ENCODE measurements around the gene PRDX2.
A peak's percentile ranks its signal among the peaks of the same experiment; 100 is the strongest.

Gene PRDX2

DNA sequence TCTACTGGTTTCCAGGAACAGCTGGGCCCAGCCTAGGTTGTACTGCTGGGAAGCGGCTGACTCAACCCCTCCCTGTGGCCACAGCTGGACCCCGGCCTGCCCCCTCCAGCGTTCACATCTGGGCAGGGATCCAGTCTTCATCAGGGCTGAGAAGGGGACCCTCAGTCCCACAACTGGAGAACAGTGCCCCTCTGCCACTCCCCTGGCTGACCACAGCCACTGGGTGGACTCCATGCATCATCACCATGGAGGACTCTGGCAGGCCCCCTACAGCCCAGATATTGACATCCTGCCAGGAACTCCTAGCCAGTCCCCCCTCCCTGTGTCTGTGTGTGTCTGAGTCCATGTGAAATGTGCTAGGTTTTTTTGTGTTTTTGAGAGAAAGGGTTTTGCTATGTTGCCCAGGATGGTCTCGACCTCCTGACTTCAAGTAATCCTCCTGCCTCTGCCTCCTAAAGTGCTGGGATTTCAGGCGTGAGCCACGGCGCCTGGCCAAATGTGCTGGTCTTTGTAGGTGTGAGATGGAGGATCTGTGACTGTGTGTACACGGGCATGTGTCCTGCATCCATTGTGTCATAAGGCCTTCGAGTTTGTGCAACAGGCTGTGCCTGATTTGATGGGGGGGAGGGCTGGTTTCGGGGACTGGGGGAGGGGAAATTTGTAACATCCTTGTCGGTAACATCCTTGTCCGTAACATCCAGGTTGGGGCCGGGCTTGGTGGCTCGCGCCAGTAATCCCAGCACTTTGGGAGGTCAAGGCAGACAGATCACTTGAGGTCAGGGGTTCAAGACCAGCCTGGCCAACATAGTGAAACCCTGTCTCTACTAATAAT lies 22.2 kb downstream of the PRDX2 start:
- peak; percentile 28 for DNase-seq

DNA sequence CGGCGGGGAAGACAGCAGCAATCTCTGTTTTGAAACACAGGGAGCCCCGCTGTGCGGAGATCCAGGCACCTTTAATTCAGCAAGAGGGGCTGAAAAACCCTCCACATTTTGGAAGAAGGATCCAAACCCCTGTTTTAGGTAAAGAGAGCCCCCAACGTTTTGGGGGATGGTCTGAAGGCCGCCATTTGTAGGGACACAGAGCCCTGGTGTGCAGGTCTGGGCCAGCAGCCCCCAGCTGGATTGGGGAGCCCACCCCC lies 22.8 kb downstream of the PRDX2 start:
- DNase-seq, result no peak

DNA sequence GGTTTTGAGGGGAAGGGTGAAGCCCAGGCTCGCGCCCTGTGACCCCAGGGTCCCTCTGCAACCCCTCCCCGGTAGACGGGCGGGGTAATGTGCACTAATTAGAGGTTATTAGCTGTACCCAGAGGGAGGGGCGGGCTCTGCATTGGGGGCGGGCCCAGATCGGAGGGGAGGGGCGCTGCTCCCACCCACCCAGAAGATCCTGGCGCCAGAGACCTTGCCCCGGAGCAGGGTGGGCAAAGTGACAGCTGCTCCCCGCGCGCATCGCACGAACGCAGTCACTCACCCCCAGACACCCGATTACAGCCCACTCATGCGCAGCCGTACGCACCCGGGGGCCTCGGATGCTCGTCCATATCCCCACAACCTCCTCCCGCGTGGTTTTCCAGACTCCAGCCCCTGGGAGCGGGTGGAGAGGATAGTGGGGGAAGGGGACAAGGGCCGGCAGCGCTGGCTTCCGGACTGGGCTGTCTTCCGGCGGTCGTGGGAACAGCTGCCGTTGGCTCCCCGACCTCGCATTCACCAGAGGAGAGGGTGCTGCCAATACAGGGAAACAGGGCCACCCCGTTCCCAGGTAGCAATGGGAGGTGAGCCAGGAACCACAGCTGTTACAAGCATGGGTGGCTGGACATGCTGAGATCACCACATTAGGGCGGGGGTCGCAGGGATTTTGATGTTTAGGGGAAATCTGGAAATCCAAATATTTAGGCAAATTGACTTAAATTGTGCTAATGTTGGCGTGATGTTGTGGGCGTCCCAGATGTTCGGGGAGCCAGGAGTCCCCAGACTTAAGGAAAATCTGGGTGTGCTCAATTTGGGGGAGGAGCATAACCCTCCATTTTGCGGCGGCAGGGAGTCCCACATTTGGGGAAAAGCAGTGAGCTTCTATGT lies 23.3 kb downstream of the PRDX2 start:
- DNase-seq, result peak; percentile 77

DNA sequence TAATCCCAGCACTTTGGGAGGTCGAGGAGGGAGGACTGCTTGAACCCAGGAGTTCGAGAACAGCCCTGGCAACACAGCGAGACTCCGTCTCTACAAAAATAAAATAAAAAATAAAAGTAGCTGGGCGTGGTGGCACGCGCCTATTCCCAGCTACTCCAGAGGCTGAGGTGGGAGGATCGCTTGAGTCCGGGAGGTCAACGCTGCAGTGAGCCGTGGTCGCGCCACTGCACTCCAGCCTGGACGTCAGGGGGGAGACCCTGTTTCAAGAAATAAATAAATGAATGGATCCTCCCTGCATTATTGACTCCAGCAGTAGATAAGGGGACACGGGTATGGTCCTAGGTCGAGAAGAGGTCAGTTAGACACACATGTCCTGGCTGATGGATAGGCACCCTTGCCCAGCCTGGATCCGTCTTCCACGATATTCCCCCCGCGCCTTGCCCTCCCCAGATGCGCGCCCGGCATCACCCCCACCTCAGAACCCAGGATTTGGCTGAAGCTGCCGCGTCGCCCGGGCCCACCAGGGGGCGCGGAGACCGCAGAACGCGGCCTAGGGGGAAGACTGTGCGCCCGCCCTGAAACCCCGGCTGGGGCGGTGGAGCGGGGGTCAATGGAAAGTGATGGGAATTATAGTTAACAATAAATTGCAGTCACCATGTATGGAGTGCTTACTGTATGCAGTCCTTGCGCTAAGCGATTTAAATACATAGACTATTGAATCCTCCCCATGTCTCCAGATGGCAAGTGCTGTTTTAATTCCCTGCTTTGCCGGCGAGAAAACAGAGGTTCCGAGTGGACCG lies 24.2 kb downstream of the PRDX2 start:
- DNase-seq, result peak; percentile 70

DNA sequence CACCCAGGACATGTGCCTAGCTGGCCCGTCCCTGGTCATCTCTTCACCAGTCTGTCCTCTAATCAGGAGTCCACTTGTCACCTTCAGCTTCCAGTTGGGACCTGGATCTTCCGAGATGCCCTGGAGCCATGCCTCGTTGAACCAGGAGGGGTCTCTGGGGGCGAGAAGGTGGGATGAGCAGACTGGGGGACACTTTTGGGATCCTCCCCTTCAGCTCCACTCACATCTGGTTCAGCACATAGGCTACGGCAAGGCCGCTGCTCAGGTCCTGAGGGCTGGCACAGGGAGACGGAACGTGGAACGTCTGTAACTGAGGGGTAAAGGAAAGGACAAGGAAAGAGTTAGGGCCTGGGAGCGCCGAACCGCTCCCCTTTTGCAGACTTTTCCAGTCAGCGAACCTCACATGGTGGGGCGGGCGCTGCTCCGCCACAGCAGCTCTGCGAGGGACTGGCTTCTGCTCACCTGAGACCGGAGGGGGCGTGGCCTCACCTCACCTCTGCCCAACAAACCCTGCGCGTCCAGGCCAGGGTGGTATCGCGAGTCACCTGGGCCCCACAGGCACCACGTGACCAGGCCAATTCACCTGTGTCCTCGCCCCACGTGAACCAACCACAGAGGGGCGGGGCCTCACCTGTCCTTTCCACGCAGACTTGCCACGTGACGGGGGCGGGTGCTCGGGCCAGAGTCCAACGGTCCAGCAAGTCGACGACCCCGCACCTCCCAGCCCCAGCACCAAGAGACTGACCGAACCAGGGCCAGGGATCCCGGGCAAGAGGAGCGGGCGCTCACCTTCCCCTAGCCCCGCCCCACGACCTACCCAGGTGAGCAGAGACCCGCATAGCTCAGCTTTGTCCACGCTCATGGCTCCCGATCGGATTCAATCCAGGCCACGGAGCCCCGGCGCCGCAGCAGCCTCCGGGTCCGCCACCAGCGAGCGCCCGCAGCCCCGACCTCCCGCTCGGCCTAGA lies 26.7 kb downstream of the PRDX2 start, which contains the start of gene HOOK2:
HOOK2 (minus strand) TSS at position 965 of the 968 bp plus-strand sequence; CDS start at position 862, 103 bp downstream.
- DNase-seq, result no peak

DNA sequence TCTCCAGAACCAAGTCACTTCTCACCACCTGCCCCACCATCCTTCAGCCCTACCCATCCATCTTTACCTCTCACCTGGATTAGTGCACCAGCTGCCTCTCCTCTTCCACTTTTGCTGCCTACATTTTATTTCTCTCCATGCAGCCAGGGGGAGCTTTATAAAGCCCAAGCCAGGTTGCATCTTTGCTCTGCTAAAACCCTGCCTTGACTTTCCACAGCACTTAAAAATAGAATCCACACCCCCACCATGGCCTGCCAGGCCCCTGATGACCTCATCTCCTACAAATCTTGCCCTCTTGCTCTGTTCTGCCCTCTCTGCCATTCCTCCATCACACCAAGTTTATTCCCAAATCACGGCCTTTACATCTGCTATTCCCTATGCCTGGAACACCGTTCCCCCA lies 28.0 kb downstream of the PRDX2 start:
- no peak for DNase-seq

DNA sequence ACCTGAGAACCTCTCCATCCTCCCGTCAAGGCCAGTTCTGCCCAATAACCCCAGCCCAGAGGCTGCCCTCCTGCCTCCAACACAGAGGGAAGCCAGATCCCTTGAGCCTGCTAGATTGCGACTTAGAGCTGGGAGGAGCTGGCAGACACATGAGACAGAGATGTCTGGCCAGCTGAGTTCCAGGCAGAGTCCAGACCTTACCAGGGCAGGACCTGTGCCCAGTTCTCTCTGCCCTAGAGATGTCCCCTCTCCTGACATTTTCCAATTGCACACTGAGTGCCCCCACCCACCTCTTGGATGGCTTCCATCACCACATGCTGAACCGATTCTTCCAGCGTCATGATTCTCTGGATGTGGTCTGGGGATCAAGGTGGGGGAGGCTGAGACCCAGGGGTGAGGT lies 29.3 kb downstream of the PRDX2 start:
- no peak for DNase-seq

DNA sequence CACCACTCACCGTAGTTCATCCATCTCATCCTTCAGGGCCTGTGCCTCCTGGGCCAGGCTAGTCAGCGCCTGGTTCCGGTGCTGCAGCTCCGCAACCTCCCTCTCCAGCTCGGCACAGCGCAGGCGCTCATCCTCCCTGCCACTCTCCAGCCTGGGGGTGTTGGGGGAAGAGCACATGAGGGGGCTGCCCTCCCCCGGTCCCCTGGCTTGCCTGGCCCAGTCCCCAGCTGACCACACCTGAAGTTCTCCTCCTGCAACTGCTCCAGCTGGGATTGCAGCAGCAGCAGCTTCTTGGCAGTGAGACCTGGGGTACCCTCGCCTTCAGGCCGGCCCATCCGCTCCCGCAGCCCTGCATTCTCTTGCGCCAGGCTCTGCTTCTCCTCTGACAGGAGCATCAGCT lies 30.7 kb downstream of the PRDX2 start:
- no peak for DNase-seq

DNA sequence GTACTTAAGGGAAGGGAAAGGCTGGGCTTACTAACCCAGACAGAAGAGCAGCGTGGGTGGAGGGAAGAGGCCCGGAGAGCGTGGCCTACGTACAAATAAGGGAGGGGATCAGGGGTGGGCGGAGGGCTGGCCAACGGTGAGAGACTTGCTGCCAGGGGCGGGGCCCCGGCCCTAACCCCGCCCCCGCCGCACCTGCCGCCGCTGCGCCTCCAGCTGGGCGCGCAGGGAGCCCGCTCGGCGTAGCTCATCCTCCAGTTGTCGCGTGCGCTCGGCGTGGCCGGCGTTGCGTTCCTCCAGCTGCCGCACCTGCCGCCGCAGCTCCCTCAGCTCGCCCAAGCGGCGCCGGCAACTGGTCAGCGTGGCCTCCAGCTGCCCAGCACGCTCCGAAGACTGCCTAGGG lies 31.9 kb downstream of the PRDX2 start:
- DNase-seq, result no peak

DNA sequence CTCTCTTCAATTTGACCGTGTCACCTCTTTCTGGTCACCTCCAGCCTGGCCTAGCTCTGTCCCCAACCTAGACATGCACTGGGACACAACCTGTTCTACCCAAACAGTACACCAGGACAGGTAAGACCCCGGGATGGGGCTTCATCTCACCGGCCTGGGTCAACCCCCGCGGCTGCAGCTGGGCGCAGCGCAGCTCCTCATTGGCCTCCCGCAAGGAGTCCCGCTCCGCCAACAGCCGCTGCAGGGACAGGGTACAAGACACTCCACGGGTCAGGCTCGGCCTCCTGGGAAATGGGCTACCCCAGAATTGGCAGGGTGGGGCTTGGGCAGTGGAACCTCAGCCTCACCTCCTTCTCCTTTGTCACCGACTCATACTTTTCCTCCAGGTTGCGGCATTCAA lies 33.9 kb downstream of the PRDX2 start:
- DNase-seq, result no peak

DNA sequence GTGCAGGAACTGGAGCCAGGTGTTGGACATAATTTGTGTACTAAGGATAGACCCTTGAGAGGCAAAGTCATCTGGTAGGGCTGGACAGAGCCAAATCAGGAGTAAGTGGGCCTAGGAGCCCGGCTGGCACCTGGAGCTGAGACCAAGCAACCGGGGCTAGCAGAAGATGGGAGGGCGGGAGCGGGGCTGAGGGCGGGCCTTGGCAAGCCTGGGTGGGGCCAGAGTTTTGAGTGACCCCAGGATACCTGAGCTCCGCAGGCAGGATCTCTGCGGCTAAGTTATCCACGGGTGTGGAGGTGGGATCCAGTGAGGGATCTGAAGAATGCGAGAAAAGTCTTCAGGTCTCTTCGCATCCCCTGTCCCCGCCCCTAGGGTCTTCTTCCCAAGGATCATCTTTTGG lies 34.5 kb downstream of the PRDX2 start:
- DNase-seq, result no peak

DNA sequence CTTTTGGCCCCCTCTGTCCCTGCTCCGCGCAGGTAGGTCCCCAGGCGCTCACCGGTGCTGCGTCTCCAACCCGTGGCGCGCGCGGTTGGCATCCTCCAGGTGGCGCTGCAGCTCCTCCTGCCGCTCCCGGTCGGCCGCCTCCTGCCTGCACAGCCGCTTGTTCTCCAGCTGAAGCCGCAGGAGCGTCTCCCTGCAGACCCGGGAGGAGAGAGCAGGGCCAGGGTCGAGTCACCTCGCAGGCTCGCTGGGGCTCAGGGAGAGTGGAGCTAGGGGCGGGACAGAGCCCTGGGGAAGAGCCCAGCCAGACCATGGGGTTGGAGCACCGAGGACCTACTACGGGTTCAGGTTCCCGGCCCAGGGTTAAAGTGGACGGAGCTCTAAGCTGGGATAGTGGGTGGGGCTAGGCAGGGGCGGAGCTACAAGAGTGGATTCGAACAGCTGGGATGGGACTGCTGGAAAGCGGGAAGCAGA lies 35.5 kb downstream of the PRDX2 start:
- DNase-seq, result peak; percentile 72

DNA sequence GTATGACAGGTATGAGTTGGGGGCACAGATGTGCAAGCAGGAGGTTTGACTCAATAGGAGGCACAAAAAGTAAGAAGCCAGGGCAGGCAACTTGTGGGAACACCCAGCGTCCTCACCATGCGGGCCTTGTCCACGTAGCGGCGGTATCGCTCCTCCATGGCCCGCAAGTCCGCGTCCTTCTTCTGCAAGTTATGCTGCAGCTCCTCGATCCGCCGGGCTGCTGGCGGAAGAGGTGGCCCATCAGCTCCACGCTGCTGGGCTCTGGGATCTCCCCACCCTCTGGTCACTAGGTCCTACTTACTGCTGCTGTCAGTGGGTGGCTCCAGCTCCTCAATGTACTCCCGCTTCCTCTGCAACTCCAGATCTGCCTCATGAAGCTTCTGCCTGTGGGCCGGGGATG lies 36.9 kb downstream of the PRDX2 start:
- DNase-seq, result no peak

DNA sequence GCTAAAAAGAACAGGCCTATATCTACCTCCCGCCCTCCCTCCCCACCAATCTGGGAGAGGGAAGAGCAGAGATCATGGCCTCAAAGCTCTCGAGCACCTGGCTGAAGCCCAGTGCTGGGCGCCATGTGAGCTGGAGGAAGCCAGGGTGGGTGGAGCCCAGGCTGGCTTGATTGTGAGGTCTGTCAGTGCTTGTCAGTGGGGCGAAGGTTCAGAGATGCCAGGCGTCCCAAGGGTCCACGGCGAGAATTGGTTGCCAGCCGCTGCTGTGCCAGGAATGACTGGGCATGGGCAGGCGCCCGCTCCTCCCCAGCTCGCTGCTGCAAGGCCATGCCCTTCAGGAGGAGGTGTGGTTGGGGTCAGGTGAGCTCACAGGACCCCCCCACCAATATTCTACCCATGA lies 38.5 kb downstream of the PRDX2 start:
- DNase-seq, result no peak

DNA sequence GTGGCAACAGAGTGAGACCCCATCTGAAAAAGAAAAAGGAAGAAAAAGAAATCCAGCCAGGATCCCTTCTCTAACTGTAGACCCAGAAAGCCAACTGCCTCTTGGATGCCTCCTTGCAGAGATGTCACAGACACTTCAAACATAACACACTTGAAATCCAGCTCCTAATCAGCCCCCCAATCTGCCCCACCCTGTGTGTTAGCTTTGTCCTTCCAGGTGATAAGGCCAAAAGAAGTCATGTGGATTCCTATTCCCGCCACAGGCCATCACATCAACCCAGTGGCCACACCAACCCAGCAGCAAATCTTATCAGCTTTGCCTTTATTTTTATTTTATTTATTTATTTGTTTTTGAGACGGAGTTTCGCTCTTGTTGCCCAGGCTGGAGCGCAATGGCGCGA lies 41.9 kb downstream of the PRDX2 start:
- no peak for DNase-seq

DNA sequence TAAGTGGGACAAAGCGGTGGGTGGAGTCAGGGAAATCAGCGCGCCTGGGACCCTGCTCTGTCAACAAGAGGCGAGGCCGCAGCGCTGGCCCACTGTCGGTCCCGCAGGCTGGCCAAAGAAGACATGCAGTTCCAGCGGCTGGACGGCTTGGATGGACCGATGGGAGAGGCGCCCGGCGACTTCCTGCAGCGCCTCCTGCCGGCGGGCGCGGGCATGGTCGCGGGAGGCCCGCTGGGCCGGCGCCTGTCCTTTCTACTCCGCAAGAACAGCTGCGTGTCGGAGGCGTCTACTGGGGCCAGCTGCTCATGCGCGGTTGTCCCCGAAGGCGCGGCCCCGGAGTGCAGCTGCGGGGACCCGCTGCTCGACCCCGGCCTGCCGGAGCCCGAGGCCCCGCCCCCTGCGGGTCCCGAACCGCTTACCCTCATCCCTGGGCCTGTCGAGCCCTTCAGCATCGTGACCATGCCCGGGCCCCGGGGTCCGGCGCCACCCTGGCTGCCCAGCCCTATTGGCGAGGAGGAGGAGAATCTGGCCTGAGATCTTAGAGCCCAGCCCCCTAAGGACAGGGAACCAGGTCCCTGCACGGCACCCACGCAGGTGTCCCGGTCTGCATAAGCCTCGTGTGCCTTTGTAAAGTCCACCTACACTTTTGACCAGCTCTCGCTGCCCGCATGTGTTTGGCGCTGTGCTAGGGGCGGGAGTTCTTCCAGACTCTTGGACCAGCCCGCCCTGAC lies 43.9 kb downstream of the PRDX2 start:
- DNase-seq, result peak; percentile 40

DNA sequence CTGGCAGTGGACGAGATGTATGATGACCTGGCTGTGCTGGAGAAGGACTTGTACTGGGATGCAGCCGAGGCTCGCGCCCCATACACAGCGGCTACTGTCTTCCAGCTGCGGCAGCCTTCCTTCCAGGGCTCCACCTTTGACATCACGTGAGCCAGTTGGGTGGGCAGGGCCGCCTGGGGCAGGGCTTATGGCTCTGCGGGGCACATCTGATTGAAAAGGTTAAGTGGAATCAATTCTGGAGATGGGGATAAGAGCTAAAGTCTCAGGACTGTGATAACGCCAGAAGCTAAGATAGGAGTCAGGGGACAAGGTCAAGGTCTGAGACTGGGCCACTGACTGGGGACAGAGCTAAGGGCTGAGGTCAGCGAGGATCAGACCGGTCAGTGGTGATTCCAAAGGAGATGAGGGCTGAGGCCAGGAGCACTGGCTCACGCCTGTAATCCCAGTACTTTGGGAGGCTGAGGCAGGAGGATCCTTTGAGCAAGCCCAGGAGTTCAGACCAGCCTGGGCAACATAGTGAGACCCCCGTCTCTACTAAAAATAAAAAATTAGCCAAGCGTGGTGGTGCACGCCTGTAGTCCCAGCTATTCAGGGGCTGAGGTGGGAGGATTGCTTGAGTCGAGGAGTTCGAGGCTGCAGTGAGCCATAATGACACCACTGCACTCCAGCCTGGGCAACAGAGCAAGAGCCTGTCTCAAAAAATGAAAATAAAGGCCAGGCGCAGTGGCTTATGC lies 45.3 kb downstream of the PRDX2 start:
- DNase-seq, result no peak

DNA sequence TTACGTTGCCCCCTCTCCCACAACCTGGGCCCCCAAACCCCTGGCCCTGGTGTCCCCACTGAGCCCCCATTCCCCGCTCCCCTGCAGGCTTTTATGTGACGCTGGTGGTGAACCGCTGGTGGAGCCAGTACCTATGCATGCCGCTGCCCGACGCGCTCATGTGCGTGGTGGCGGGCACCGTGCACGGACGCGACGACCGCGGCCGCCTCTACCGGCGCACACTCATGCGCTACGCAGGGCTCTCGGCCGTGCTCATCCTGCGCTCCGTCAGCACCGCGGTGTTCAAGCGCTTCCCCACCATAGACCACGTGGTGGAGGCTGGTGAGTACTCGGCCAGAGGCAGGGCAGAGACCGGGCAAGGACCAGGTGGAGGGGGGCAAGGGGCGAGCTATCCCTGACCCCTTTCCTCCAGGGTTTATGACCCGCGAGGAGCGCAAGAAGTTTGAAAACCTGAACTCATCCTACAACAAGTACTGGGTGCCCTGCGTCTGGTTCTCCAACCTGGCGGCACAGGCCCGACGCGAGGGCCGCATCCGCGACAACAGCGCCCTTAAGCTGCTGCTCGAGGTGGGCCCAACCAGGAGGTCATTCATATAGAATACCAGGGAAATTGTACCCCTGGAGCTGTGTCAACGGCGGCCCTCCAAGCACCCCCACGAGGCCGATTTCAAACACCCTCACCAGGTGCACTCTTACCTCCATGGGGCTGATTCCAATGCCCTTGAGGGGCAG lies 47.0 kb downstream of the PRDX2 start:
- DNase-seq, result no peak

DNA sequence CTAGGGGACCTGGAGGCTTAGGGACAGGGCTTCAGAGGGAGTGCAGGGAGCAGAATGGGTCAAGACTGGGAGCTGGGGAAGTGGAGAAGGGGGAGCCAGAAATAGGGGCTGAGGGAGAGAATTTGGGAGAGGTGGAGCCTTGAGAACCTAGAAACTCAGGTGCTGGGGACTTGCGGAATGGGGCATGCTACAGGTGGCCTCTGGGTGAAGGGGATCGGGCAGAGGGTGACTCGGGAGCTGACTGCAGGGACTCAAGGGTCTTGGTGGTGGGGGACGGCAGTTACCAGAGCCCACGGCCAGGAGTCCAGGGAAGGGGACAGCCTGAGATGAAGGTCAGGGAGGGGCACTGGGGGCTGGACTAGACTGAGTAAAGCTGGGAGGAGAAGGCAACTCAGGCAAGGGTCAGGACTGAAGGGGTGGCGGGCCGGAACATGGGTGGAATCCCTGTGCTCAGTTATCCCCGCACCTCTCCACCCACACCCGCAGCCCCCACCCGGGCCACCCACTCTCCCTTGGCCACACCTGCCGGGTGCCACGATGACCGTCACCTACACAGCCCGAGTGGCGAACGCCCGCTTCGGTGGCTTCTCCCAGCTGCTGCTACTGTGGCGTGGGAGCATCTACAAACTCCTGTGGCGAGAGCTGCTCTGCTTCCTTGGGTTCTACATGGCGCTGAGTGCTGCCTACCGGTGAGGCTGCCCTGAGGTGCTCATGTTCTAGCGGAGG lies 49.4 kb downstream of the PRDX2 start:
- no peak for DNase-seq

Data from NCI-H1694 treated with DMSO at 0.1 percent for 48 hours (cell line).